C4-2B (cell line): ENCODE data around the gene BCR.

Experiments used
- H3K27ac ChIP-seq: fragments of 450-650 bp; 2 replicates; pipeline ENCODE4 v1.5.1; 2017
- CTCF ChIP-seq: fragments of 450-650 bp; conservative IDR thresholded peaks from 2 replicates; pipeline ENCODE4 v1.5.1; 2017; ENCODE audit warnings: mild to moderate bottlenecking
- ZFX ChIP-seq: fragments of 450-650 bp; IDR thresholded peaks from 2 replicates; pipeline ENCODE4 v1.6.1; 2017

BCR gene

DNA sequence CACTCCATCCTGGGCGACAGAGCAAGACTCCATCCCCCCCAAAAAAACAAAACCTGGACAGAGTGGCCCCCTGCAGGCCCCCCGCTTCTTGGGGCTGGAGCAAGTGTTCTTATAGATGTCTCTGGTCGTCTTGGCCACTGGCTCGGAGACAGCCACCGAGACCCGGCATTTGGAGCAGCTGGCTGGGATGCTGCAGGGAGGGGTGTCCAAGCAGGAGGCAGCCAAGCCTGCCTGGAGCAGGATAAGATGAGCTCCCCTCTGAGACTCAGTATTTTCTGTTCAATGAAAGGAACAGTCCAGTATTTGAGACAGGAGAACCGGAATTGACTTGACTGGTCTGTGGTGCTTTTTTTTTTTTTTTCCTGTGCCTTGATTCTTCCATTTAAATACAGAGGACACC is 44.5 kb downstream of the BCR start:
- H3K27ac ChIP-seq = no peak overlapping the region

GRCh38 chr22:23225337-23225723 is 45.0 kb downstream of the BCR start:
- no peak overlapping the region for H3K27ac ChIP-seq
- TF ChIP-seq CTCF = no peak

More for the DNA sequence above, 44.5 kb downstream of the BCR start:
- TF ChIP-seq ZFX (no peak), CTCF (no peak)

- TF ChIP-seq CTCF (no peak), ZFX (no peak)
- no peak overlapping the region for H3K27ac ChIP-seq
Measured at GRCh38 chr22:23225724-23226496, 45.6 kb downstream of the BCR start.

GRCh38 chr22:23226497-23226850 is 46.2 kb downstream of the BCR start:
- no peak for TF ChIP-seq ZFX
- TF ChIP-seq CTCF = no peak
- no peak overlapping the region for H3K27ac ChIP-seq

DNA sequence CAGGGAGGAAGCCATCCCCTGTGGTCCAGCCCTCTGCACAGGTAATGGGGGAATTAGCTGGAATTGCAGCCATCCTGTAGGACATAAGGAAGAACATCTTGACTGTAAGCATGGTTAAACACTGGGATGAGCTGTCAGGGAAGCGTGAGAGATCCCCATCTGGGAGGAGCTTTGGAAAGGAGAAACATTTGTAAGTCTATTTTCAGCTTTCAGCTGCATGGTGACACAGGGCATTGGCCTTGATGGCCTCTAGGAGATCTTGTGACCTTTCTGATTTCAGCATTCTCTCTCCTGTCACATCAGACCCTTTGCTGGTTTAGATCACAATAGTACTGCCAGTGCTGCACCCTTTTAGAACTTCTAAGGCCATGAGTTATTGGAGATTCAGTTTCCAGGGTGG is 47.1 kb downstream of the BCR start:
- TF ChIP-seq CTCF (no peak), ZFX (no peak)
- no peak overlapping the region for H3K27ac ChIP-seq

- TF ChIP-seq ZFX (no peak), CTCF (no peak)
- H3K27ac ChIP-seq = no peak overlapping the region
Measured at GRCh38 chr22:23228503-23228902, 48.2 kb downstream of the BCR start.

- no peak overlapping the region for H3K27ac ChIP-seq
Measured at GRCh38 chr22:23229646-23230045, 49.3 kb downstream of the BCR start.

More at GRCh38 chr22:23229646-23230045, 49.3 kb downstream of the BCR start:
- no peak for TF ChIP-seq CTCF
- no peak for TF ChIP-seq ZFX
